ENCODE results near the gene HOXA3.

- TF ChIP-seq CTCF (IDR thresholded peaks at IDR 0.05) (no peak), MYBL2 (CRISPR knock-in tag; IDR thresholded peaks at IDR 0.05) (no peak), GABPB1 (CRISPR knock-in tag; IDR thresholded peaks at IDR 0.05) (no peak), TP53 (CRISPR knock-in tag; IDR thresholded peaks at IDR 0.05) (no peak), SMAD3 (CRISPR knock-in tag; IDR thresholded peaks at IDR 0.05; ENCODE audit: borderline replicate concordance) (no peak)
Measured at GRCh38 chr7:27188386-27189294, 36.3 kb upstream of the HOXA3 start.

All from WTC11 (cell line).